HG03571 (cell line): ENCODE measurements around the gene RADIL.

ENCODE experiments used
- ATAC-seq: cut with Tn5 transposase; IDR thresholded peaks from one replicate; pipeline ENCODE4 v1.9.1; 2021; ENCODE audit not compliant: unreplicated experiment

The RADIL gene

GRCh38 chr7:4882169-4883032 is 1.1 kb downstream of the RADIL start:
- no peak for ATAC-seq

- no peak for ATAC-seq
Observed at GRCh38 chr7:4880218-4880617, 3.3 kb downstream of the RADIL start.

DNA sequence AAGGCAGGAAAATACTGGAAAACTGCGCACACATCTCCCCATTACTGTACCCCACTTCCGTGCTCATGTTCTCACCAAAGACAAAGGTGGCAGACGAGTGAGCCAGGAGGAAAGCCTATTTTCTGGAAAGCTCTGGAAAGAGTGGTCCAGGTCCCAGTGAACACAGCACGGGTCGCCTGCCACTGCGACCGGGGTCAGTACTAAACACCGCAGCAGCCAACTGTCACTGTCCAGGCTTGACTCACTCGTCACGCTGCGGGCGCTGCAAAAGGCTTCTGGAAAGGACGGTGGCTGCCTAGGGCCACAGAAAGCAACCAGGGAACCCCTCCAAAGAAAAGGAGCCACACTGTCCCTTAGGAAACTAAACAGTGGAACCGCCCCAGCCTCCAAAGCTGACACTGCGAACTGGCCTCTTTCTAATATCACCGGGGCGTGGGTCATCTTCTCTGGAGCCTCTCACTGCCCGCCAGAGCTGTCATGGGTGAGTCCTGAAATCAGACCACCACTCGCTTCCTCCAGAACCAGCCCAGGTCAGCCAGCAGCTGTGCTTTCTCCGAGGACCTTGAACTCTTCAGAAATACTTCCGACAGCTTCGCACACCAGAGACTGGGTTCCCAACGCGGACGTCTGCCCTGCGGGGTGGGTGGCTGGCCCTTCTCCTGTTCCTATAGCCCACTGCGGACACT is 4.0 kb downstream of the RADIL start:
- no peak for ATAC-seq

DNA sequence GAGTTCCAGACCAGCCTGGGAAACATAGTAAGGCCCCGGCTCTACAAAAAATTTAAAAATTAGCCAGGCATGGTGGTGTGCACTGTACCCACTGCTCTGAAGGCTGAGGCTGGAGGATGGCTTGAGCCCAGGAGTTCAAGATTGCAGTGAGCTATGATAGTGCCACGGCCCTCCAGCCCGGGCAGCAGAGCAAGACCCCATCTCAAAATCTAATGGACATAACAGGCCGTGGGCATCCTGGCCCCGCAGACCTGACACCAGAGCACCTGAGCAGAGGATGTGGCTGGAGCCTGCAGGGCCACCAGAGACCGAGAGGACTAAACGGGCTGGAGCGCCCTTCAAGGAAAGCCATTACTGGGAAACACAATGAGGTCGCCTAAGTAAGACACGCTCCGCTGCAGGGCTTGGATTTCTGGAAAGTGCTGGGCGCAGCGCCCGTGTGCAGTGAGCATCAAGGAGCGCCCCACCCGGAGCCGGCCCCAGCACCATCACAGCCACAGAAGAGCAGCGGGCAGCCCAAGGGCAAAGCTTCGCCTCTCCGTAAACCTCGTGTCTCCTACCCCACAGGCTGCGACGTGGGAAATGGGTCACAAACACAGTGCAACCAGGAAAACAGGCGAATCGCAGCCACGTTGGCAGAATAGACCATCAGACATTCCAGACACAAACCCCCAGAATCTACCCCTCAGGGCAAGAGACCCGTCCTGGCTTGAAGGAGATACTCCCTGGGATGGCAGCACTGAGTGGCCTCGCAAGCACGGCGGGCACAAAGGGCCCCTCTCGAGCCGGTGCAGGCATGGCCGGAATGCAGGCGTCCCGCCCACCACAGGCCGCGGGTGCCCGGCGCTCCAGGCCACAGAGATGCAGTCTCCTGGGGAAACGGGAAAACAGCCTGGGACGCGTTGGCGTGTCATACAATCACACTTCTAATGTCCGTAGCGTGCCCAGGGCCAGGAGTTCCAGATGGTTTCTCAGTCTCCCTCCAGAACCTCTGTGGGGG is 4.9 kb downstream of the RADIL start:
- no peak for ATAC-seq

DNA sequence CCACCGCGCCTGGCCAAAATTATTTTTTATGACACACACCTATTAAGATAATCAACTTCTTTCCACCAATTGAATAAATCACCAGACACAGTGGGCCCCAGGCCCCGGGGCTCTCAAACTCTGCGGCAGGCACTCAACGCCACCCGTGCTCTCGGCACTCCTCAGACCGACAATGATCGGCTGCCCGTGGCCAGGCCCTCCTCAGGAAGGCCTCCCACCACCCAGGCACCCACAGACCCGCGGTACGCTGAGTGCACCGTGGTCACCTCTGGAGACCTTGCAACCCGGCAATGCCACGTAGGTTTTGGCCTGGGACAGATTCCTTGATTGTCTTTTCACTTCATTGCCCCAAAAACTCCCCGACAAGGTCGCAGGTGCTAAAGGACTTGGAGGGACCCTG is 6.9 kb downstream of the RADIL start:
- no peak for ATAC-seq

GRCh38 chr7:4875391-4875790 is 8.1 kb downstream of the RADIL start:
- no peak for ATAC-seq

DNA sequence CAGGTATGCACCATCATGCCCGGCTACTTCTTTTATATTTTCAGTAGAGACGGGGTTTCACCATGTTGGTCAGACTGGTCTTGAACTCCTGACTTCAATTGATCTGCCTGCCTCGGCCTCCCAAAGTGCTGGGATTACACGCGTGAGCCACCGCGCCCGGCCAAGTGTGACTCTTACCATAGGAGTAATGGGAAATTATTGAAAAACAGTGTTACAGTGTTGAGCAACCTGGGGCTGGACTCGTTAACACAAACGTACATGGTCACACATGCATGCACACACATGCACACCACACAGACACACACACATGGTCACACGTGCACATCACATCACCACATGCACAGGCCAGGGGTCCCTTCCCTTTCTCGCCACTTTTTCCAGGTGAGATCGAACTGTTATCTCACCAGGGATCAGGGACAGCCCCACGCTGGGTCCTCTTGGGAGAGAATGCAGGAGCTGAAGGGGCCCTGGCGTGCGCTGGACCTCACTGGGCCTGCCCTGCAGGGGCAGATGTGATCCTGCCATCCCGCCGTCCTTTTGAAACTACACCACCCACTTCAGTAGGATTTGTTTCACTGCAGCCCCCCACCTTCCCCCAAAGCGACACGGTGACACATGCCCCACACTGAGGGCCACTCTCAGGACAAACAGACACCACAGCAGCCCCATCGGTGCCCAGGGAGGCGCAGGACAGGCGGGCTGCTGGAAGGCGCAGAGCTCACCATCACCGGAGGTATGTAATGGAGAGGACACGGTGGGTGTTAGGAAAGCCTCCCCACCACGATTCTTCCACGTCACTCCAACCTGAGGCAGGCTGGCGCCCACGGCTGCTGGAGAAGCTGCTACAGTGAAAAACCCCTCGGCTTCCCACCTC is 10.2 kb downstream of the RADIL start:
- no peak for ATAC-seq

DNA sequence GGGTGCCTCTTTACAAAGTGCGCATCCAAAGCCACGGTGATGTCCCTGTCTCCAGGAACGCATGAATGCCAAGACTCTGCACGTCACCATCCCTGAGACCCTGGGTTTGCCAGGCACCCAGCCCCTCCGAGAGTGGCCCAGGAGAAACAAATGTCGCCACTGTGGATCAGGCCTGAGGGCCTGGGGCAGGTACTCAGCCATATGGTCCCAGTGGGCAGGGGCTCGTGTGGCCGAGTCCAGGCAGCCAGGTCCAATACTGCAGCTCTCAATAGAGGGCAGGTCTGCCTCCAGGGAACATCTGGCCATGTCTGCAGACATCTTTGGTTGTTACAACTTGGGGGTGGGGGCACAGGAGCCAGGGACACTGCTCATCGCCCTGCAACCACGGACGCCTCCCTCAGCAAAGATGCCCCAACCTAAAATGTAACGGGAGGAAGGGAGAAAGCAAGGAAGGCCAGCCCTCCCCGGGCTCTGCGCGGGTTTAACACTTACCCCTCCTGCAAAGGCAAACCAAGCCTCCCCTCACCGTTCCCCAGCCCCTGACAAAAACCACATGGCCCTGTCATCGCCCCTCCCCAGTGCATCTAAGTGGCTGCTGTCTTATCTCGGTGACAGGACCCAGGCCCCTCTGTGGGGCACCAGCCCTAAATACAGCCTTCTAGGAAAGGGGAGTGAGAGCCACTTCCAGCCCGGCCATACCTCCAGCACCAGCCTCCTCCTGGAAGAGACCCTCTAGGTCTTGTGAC is 11.4 kb downstream of the RADIL start:
- no peak for ATAC-seq

DNA sequence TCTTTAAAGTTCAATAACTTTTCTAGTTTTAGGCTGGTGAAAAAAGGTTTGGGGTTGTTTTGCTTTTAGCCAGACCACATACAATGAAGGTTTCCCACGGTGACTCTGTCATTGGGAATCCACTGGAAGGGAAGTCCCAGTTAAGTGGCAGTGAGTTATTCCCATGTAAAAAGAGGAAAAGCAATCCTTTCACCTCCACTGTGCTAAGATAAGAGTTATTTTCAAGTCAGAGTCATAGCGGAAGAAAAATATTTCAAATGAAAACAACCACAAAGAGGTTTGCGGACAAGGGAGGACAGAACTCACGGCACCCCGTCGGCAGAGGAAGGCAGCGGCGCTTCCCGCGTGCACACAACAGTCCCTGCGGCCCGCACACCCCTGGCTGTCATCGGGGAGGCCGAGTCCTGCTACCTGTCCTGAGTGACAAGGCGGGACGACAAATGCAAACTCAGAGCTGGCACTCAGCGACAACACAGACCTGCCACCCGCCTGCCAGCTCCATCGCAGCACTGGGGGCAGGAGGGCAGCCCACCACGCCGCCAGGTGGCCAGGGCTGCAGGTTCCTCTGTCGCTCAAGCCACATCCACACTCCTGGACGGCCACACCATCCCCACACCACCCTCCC is 12.3 kb downstream of the RADIL start:
- no peak for ATAC-seq

DNA sequence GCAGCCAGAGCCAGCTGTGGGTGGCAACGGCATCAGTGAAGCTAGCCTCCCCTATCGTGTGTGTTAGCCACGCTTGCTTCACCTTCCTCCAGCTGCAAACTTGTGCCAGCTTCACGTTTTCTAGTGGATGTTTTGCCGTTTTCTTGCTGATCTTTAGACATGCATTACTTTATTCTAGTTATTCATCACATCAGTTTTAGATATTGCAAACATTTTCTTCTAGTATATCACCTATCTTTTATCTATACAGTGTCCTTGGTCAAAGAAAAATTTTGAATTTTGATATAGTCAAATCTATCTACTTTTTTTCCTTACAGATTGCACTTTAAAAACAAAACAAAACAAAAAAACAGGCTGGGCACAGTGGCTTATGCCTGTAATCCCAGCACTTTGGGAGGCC is 15.0 kb downstream of the RADIL start:
- ATAC-seq = no peak

- no peak for ATAC-seq
Observed at GRCh38 chr7:4866528-4867496, 16.7 kb downstream of the RADIL start.

DNA sequence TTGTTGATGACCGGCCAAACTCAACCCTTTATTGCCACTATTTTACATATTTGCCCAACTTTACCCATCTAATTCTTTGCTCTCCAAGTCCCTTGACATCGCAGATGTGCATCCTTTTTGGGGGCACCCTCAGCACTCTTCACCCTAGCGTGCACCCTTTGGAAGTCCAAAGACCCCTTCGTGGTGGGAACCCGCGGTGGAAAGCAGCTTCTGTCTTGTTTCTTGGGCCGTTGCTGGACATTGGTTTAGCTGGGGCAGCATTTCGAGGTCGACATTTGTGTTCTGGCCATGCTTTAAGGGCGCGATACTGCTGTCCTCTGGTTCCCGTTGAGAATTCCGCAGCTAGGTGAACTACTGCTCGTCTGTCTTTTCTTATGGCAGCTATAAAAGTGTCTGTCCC is 21.4 kb downstream of the RADIL start:
- ATAC-seq = no peak

DNA sequence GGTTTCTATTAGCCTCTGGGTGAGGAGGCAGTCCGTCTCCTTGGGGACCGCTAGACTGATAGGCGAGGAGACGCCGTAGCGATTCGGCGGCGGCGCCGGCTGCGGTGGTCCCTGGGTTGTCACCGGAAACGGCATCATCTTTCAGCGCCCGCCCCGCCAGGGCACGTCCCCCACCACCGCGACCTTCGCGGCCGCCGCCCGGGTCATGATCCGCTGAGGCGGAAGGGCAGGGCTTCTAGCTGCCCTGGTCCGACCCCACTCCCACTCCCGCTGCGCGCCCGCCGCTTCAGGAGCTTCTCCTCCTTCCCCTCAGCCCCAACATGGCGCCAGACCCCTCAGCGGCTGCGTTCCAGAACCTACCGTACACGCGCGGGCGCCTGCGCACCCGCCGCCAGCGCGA is 21.8 kb downstream of the RADIL start, which contains the start of gene PAPOLB:
PAPOLB (minus strand) TSS at position 358 of the 400 bp plus-strand sequence; CDS start at position 138, 220 bp downstream.
- no peak for ATAC-seq

DNA sequence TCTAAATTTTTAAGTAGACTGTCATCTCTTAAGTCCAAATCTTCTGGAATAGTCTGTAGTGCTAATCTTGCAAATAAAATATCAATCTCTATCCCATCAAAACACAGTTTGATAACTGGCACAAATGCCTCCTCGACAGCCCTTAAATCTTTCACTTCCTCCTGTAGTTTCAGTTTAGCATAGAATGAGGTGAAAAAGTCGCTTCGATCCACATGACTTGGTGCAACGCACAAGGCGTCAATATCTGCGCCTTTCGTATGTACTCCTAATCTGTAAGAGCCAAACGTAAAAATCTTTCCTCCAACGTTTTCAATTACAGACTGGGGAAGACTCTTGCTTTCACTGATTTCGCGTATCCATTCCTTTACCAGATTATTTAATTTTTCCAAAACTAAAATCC is 22.3 kb downstream of the RADIL start:
- ATAC-seq = no peak

DNA sequence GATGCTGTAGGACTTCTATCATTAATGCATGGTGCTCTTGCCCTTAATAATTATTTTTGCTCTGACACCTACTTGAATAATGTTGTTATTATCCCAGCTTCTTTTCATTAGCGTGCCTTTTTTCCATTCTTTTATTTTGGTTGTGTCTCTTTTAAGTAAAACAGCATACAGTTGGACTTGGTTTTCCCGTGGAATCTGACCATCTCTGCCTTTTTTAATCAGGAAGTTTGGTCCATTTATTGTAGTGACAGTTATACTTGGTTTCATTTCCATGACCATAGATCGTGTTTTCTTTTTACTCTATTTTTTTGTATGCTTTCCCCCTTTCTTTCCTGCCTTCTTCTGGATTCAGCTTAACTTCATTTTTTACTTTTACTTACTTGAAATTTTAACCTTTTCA is 26.3 kb downstream of the RADIL start:
- ATAC-seq = no peak

DNA sequence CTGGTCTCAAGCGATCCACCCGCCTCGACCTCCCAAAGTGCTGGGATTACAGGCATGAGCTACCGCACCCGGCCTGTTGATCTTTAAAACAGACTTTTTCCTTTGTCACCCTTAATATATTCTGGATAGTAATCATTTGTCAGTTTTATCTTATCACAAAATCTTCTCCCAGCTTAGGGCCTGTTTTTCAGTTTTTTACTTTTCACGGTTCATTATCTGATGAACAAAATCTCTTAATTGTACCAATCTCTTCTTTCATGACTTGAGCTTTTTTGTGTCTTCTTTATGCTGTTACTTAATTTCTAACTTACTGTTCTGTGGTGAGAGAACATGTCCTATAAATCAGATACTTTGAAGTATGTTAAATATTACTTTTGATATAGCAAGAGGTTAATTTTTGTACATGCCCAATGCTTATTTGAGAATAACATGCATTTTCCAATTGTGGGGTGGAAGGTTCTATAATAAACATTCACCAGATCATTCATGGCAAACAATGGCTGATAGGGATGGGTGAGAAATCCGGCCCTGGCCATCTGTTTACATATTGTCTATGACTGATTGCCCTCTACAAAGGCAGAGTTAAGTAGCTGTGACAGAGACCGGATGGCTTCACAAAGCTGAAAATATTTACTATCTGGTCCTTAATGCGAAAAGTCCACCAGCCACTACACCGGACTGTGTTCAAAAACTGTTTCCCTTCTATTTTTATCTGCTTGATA is 27.0 kb downstream of the RADIL start:
- no peak for ATAC-seq

- ATAC-seq = no peak
Observed at GRCh38 chr7:4854916-4855315, 28.6 kb downstream of the RADIL start.
